Left lung (tissue), 10 donors: ENCODE measurements around the gene KRTAP4-16. TPM values are rescaled to one million over a fixed set of nuclear protein-coding genes. Genes with fewer than 3 reads are reported as not detected.
"Not testable (repeated sequence)": the region's sequence is repeated elsewhere in the genome, so short reads cannot be mapped to it uniquely, and the experiment has no call there.

Source experiments
- ATAC-seq: fragments of 200-7000 bp; cut with Tn5 transposase; one replicate; pipeline ENCODE4 v1.9.1; 2020; ENCODE audit warnings: moderate library complexity
- DNase-seq, 4 donors: peaks; one replicate each; pipeline ENCODE4 v3.0.0-alpha.2; 2013 to 2020
- H3K27ac ChIP-seq, 2 donors: fragments of 200-600 bp; sonication (generic) in 1 of 2; one replicate each; pipeline versions ENCODE4 v1.5.0 to v1.8.0; 2020 to 2021
- H3K27me3 ChIP-seq, 2 donors: fragments of 200-600 bp; sonication (generic) in 1 of 2; one replicate each; pipeline versions ENCODE4 v1.5.0 to v1.8.0; 2020 to 2021
- H3K36me3 ChIP-seq, 2 donors: fragments of 200-600 bp; sonication (generic) in 1 of 2; one replicate each; pipeline versions ENCODE4 v1.5.0 to v1.8.0; 2020 to 2021
- H3K4me1 ChIP-seq, 2 donors: fragments of 200-600 bp; one replicate each; pipeline ENCODE4 v1.8.0; 2021
- H3K4me3 ChIP-seq, 2 donors: fragments of 200-600 bp; sonication (generic) in 1 of 2; one replicate each; pipeline versions ENCODE4 v1.5.0 to v1.8.0; 2020 to 2021; ENCODE audit warnings: mild to moderate bottlenecking in 1 of 2
- H3K9me3 ChIP-seq, 2 donors: fragments of 200-600 bp; sonication (generic) in 1 of 2; one replicate each; pipeline versions ENCODE4 v1.5.0 to v1.8.0; 2020 to 2021
- CTCF ChIP-seq, 2 donors: fragments of 200-600 bp; sonication (generic) in 1 of 2; IDR thresholded peaks; one replicate each; pipeline versions ENCODE4 v1.5.0 to v1.8.0; 2021; ENCODE audit warnings: antibody characterized with exemption in 2 of 2
- intact Hi-C, 2 donors: fragments of 100-400 bp; cut with DNase I; formaldehyde crosslinking; loops; one replicate each; pipeline versions ENCODE4 v1.11.2 to v1.14.2; 2022
- polyA plus RNA-seq, 6 donors: library from polyadenylated mRNA; unstranded; fragments of 120-200 nt; gene quantifications; one replicate each; pipeline ENCODE4 v1.2.1, GENCODE V29; 2013; ENCODE audit not compliant: insufficient read length in 6 of 6
- total RNA-seq, 2 donors: library from RNA; stranded (reverse); fragmentation: NEBNext Ultra II Directional; extraction: Animal tissue kit (Norgen Biotek cat#: 25700); gene quantifications; one replicate each; pipeline ENCODE4 v1.2.1, GENCODE V29; 2021
- donor health status: DM: no; HTN: yes; CAD: no.
- donor health status: DM: no; HTN: no; CAD: no.

The KRTAP4-16 gene
- total and polyA plus RNA-seq, 8 donors: not detected

- ATAC-seq: no peak
- Histone ChIP-seq H3K36me3 (no peaks in the 10 kb centered on the region), H3K4me1 (no peaks in the 10 kb centered on the region), H3K27me3 (no peaks in the 10 kb centered on the region), H3K27ac (no peak within 1 kb of the TSS), H3K9me3 (no peaks in the 10 kb centered on the region), H3K4me3 (no peak within 1 kb of the TSS)
- intact Hi-C loops: no loop called here
- TF ChIP-seq CTCF (IDR thresholded peaks at IDR 0.05): no peak
- no peak for DNase-seq
These were observed 36.0 kb downstream of the KRTAP4-16 start, which contains the start of gene KRTAP2-4 for GRCh38 chr17:41065829-41066624. KRTAP2-4 (minus strand) TSS chr17:41065879; CDS start chr17:41065845, 34 bp downstream.

- H3K9me3 ChIP-seq, ATAC-seq, DNase-seq, H3K4me1 ChIP-seq, H3K4me3 ChIP-seq, intact Hi-C loops, H3K27me3 ChIP-seq, H3K27ac ChIP-seq, H3K36me3 ChIP-seq: not testable (repeated sequence)
These were observed 36.9 kb downstream of the KRTAP4-16 start for GRCh38 chr17:41065016-41065689.

- Histone ChIP-seq H3K4me1 (no peaks in the 10 kb centered on the region), H3K27me3 (peaks cover 0 to 11% of the 10 kb centered on the region in 2 donors), H3K27ac (no peak overlapping the region), H3K4me3 (no peak overlapping the region), H3K36me3 (no peaks in the 10 kb centered on the region), H3K9me3 (no peaks in the 10 kb centered on the region)
- TF ChIP-seq CTCF (IDR thresholded peaks at IDR 0.05): no peak
- no peak for ATAC-seq
- no peak for DNase-seq
- intact Hi-C loops: no loop called here
These were observed 37.7 kb downstream of the KRTAP4-16 start for GRCh38 chr17:41064301-41064700.

- no peak for DNase-seq
- Histone ChIP-seq H3K27me3 (peaks cover 0 to 20% of the 10 kb centered on the region in 2 donors), H3K27ac (no peak overlapping the region), H3K4me1 (no peaks in the 10 kb centered on the region), H3K9me3 (no peaks in the 10 kb centered on the region), H3K36me3 (no peaks in the 10 kb centered on the region), H3K4me3 (no peak overlapping the region)
- TF ChIP-seq CTCF (IDR thresholded peaks at IDR 0.05): no peak
- ATAC-seq: no peak
- intact Hi-C loops: no loop called here
These were observed 38.6 kb downstream of the KRTAP4-16 start for GRCh38 chr17:41063449-41063848.

- DNase-seq (no peak), ATAC-seq (no peak)
- no peaks in the 10 kb centered on the region for H3K36me3 ChIP-seq
- intact Hi-C loops: no loop called here
- no peaks in the 10 kb centered on the region for H3K4me1 ChIP-seq
- H3K4me3 ChIP-seq: no peak overlapping the region
- H3K27me3 ChIP-seq: peaks cover 0 to 30% of the 10 kb centered on the region in 2 donors
- no peak overlapping the region for H3K27ac ChIP-seq
- no peak for TF ChIP-seq CTCF (IDR thresholded peaks at IDR 0.05)
- H3K9me3 ChIP-seq: no peaks in the 10 kb centered on the region
These were observed 40.0 kb downstream of the KRTAP4-16 start for GRCh38 chr17:41061964-41062363.
